ENCODE results near the gene LIN9. TPM values are rescaled to one million over a fixed set of nuclear protein-coding genes. Genes with fewer than 3 reads are reported as not detected.

Gene LIN9
- total RNA-seq, 1 donor from 2014 or later = 3.2 TPM

DNA sequence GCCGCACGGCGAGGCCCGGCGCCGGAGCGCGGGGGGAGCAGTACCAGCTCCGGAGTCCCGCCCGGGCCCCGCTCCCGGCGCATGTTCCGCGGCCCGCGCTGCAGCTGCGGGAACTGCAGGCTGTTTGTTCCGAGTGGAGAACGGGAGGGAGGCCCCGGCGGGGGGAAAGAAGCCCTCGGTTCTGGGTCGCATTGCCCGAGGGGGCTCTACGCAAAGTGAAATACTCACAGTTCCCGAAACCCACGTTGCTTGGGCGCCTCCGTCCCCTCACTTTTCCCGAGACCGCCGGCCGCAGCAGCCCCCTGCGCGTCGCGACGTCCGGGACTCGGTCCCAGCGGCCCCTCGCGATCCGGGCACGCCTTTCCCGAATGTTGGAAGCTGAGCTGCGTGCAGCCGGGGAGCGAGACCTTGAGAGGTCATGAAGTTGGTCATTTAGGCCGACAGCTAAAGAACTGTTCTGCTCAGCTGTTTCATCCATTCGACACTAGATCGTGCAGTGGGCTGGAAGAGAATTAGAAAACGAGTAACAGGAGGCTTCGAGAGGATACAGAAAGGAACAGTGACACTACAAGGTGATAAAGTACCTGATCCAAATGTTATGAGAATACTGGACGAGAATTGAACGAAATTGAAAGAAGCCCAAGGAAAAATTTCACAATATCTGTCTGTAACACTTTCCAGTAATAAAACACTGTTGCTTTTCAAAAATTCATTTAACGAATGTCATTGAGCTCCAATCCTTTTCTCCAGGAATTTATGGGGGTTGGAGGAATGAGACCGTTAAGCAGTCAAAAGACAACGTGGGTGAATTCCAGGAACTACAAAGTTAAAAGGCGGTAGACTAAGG is 657 bp upstream of the LIN9 start:
- no peak for FAIRE-seq

GRCh38 chr1:226308166-226308722 is 720 bp downstream of the LIN9 start:
- FAIRE-seq = no peak
- no peak for DNase-seq (ENCODE audit: low read depth)
- peak overlapping the region; percentile 99 for H3K4me3 ChIP-seq (ENCODE audit: low read depth, low read length)
- H3K27me3 ChIP-seq (ENCODE audit: control insufficient read depth, insufficient read depth, low read length) = no peaks in the 10 kb centered on the region
- TF ChIP-seq CTCF (IDR thresholded peaks at IDR 0.05; ENCODE audit: insufficient read depth, low read length, severe bottlenecking) = no peak
- no peaks in the 10 kb centered on the region for H3K36me3 ChIP-seq (ENCODE audit: control insufficient read depth, insufficient read depth, low read length)

More for the DNA sequence above, 657 bp upstream of the LIN9 start:
- Histone ChIP-seq H3K4me3 (ENCODE audit: low read depth, low read length) (peak overlapping the region; percentile 99), H3K36me3 (ENCODE audit: control insufficient read depth, insufficient read depth, low read length) (no peaks in the 10 kb centered on the region), H3K27me3 (ENCODE audit: control insufficient read depth, insufficient read depth, low read length) (no peaks in the 10 kb centered on the region)
- no peak for DNase-seq (ENCODE audit: low read depth)
- peak; percentile 24 for TF ChIP-seq CTCF (IDR thresholded peaks at IDR 0.05; ENCODE audit: insufficient read depth, low read length, severe bottlenecking)

GRCh38 chr1:226306425-226306824 is 2.5 kb downstream of the LIN9 start:
- Histone ChIP-seq H3K36me3 (ENCODE audit: control insufficient read depth, insufficient read depth, low read length) (no peaks in the 10 kb centered on the region), H3K27me3 (ENCODE audit: control insufficient read depth, insufficient read depth, low read length) (no peaks in the 10 kb centered on the region), H3K4me3 (ENCODE audit: low read depth, low read length) (no peak overlapping the region)
- no peak for DNase-seq (ENCODE audit: low read depth)
- no peak for FAIRE-seq
- no peak for TF ChIP-seq CTCF (IDR thresholded peaks at IDR 0.05; ENCODE audit: insufficient read depth, low read length, severe bottlenecking)

DNA sequence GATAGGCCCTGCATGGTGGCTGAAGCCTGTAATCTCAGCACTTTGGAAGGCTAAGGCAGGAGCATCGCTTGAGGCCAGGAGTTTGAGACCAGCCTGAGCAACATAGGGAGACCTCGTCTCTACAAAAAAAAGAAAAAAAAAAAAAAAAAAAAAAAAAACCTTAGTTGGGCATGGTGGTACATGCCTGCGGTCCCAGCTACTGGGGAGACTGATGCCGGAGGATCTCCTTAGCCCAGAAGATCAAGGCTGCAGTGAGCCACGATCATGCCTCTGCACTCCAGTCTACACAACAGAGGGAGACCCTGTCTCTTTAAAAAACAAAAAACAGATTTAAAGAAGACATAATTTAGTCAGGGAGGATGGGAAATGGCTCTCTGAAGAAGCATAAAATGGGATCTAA is 3.8 kb downstream of the LIN9 start:
- Histone ChIP-seq H3K27me3 (ENCODE audit: control insufficient read depth, insufficient read depth, low read length) (no peaks in the 10 kb centered on the region), H3K36me3 (ENCODE audit: control insufficient read depth, insufficient read depth, low read length) (no peaks in the 10 kb centered on the region), H3K4me3 (ENCODE audit: low read depth, low read length) (no peak overlapping the region)
- FAIRE-seq = no peak
- no peak for TF ChIP-seq CTCF (IDR thresholded peaks at IDR 0.05; ENCODE audit: insufficient read depth, low read length, severe bottlenecking)
- DNase-seq (ENCODE audit: low read depth) = no peak

- Histone ChIP-seq H3K27me3 (ENCODE audit: control insufficient read depth, insufficient read depth, low read length) (no peaks in the 10 kb centered on the region), H3K36me3 (ENCODE audit: control insufficient read depth, insufficient read depth, low read length) (no peaks in the 10 kb centered on the region), H3K4me3 (ENCODE audit: low read depth, low read length) (no peak overlapping the region)
- FAIRE-seq = no peak
- DNase-seq (ENCODE audit: low read depth) = no peak
- no peak for TF ChIP-seq CTCF (IDR thresholded peaks at IDR 0.05; ENCODE audit: insufficient read depth, low read length, severe bottlenecking)
These were observed 4.5 kb downstream of the LIN9 start for GRCh38 chr1:226304291-226304955.

Measured in bronchial epithelial cell (primary cell).